ENCODE data around the gene SAMD3. TPM values are rescaled to one million over a fixed set of nuclear protein-coding genes. Genes with fewer than 3 reads are reported as not detected.
"Not testable (repeated sequence)": the region's sequence is repeated elsewhere in the genome, so short reads cannot be mapped to it uniquely, and the experiment has no call there.

The SAMD3 gene, protein sequence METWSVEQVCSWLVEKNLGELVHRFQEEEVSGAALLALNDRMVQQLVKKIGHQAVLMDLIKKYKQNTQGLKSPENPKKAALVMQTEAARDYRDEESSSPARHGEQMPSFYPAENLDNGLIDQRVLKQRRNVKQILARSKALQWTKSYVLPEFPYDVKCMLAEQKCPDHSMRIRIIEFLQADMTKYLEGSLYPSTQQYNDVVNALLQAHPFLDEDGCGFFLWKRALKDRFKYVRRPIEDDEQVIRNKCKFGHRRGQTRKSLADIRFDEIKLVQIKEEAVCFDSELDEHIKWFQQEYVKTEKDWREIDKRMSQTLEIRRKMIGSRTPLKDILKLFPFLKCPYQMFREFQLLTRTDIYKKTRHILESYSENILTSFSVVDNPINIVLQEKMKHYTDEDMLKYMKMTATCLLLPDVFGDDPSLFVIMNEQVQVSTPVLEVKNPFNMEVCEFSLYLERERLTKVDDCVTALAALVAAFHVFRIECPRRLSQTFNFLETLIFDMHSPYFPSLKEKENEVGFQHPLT
- 1 to 10 TPM in 2 of 4 donors, not detected in 2; 3.4 to 4.1 TPM for total RNA-seq

DNA sequence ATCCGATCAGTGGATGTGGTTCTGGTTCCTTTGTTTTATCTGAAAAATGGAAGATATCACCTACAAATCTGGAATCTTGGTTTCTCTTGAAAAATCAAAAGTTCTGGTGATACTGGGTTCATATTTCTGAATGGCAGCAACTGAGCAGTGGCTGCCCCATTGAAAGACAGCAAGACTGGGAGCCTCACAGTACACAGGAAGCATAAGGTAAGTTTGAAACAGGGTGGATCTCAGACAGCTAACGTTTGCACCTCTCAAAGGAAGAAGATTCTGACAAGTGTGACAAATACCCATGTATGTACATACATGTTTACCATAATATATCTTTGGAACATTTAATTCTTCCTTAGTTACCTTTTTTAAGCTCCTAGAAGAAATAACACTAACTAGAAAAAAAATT is at the start of gene SAMD3:
Gene SAMD3 (minus strand): TSS at position 177 of the 400 bp plus-strand sequence. CDS start 7,678 bp downstream, outside the sequence.
- Histone ChIP-seq H3K4me3 (no peak within 1 kb of the TSS), H3K36me3 (no peaks in the 10 kb centered on the region), H3K4me1 (no peaks in the 10 kb centered on the region), H3K9me3 (no peaks in the 10 kb centered on the region), H3K27me3 (no peaks in the 10 kb centered on the region), H3K27ac (no peak within 1 kb of the TSS)
- DNase-seq: no peak
- TF ChIP-seq POLR2A (IDR thresholded peaks at IDR 0.05): no peak
- TF ChIP-seq, protein P1, sequence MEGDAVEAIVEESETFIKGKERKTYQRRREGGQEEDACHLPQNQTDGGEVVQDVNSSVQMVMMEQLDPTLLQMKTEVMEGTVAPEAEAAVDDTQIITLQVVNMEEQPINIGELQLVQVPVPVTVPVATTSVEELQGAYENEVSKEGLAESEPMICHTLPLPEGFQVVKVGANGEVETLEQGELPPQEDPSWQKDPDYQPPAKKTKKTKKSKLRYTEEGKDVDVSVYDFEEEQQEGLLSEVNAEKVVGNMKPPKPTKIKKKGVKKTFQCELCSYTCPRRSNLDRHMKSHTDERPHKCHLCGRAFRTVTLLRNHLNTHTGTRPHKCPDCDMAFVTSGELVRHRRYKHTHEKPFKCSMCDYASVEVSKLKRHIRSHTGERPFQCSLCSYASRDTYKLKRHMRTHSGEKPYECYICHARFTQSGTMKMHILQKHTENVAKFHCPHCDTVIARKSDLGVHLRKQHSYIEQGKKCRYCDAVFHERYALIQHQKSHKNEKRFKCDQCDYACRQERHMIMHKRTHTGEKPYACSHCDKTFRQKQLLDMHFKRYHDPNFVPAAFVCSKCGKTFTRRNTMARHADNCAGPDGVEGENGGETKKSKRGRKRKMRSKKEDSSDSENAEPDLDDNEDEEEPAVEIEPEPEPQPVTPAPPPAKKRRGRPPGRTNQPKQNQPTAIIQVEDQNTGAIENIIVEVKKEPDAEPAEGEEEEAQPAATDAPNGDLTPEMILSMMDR (IDR thresholded peaks at IDR 0.05): no peak

DNA sequence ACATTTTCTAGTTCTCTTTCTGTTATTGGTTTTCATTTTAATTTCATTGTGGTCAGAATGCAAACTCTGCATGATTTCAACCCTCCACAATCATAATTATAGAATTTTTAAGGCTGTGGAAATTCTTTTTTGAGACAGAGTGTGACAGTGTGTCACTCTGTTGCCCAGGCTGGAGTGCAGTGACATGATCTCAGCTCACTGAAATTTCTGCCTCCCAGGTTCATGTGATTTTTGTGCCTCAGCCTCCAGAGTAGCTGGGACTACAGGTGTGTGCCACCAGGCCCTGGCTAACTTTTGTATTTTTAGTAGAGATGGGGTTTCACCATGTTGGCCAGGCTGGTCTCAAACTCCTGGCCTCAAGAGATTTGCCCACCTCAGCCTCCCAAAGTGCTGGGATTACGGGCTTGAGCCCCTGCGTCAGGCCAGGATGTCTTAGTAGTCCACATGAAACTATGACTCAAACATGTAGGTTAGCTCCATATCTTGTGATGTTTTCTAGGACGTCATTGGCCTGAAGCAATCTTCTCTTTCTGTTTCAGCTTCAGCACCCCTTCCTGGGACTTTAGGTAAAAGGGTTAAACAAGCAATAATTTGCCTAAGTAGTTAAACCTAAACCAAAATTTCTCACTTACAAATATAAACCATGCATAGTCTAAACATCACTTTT is 47.4 kb upstream of the SAMD3 start:
- TF ChIP-seq POLR2A (IDR thresholded peaks at IDR 0.05): no peak
- TF ChIP-seq, protein P1 (IDR thresholded peaks at IDR 0.05): no peak
- DNase-seq: no peak
- H3K9me3 ChIP-seq: peaks cover 0 to 6% (median 2%) of the 10 kb centered on the region in 4 donors
- no peak overlapping the region for H3K27ac ChIP-seq
- H3K4me3 ChIP-seq: no peak overlapping the region
- H3K36me3 ChIP-seq: no peaks in the 10 kb centered on the region
- H3K27me3 ChIP-seq: no peaks in the 10 kb centered on the region
- H3K4me1 ChIP-seq: no peaks in the 10 kb centered on the region

DNA sequence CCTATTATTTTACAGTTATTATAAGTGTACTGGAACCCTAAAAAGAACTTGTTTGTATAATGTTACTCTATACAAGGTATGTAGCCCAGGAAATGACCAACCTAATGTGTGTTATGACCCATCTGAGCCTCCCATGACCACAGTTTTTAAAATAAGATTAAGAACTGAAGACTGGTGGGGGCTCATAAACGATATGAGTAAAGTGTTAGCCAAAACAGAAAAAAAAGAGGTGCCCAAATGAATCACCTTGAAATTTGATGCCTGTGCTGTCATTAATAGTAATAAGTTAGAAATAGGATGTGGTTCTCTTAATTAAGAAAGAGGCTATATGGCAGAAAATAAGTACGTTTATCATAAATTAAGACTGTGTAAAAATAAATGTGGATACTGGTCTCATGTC is 42.8 kb upstream of the SAMD3 start:
- not testable (repeated sequence) for H3K9me3 ChIP-seq, H3K4me3 ChIP-seq, H3K4me1 ChIP-seq, H3K27me3 ChIP-seq, H3K27ac ChIP-seq, H3K36me3 ChIP-seq, DNase-seq

DNA sequence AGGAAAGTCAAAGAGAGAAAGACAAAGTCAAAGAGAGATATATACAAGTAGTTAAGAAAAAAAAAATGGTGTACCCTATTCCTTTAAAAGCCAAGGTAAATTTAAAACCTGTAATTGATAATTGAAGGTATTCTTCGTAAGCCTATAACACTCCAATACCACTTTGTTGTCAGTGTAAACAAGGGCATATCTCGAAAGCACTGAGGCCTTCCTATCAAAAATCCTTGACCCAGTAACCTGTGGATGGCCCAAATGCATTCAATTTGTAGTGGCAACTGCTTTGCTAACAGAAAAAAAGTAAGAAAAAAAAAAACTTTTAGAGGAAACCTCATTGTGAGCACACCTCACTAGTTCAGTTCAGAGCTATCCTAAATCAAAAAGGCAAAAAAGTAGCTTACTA is 39.3 kb upstream of the SAMD3 start:
- Histone ChIP-seq H3K4me3 (no peak overlapping the region), H3K27me3 (no peaks in the 10 kb centered on the region), H3K9me3 (no peaks in the 10 kb centered on the region), H3K4me1 (no peaks in the 10 kb centered on the region), H3K36me3 (no peaks in the 10 kb centered on the region), H3K27ac (no peak overlapping the region)
- DNase-seq: no peak
- no peak for TF ChIP-seq POLR2A (IDR thresholded peaks at IDR 0.05)
- TF ChIP-seq, protein P1 (IDR thresholded peaks at IDR 0.05): no peak

DNA sequence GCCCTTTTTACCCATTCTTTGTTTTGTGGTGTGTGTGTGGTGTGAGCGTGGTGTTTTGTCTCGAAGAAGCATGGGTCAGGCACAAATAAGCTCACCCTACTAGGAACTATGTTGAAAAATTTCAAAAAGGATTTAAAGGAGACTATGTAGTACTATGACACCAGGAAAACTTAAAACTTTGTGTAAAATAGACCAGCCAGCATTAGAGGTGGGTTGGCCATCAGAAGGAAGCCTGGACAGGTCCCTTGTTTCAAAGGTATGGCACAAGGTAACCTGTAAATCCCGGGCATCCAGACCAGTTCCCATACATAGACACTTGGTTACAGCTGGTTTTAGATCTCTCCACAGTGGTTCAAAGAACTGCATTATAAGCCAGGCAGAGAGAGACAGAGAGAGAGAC is 38.8 kb upstream of the SAMD3 start:
- not testable (repeated sequence) for DNase-seq

DNA sequence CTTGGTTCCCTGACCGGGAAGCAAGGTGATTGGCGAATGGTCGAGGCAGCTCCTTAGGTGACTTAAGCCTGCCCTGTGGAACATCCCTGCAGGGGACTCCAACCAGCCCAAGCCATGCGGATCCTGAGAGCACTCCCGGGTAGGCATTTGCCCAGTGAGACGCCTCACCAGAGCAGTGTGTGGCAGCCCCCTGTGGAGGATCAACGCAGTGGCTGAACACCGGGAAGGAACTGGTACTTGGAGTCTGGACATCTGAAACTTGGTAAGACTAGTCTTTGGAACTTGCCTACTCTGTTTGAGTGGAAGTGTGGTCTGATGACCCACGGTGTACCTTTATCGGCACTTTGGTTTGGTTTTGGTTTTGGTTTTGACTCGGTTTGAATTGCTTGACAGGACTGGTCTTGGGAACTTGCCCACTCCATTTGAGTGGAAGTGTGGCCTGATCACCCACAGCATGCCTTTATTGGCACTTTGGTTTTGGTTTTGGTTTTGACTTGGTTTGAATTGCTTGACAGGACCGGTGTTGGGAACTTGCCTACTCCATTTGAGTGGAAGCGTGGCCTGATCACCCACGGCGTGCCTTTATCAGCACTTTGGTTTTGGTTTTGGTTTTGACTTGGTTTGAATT is 38.0 kb upstream of the SAMD3 start:
- H3K4me1 ChIP-seq, H3K9me3 ChIP-seq, DNase-seq, H3K27me3 ChIP-seq, H3K36me3 ChIP-seq: not testable (repeated sequence)
- H3K4me3 ChIP-seq: peak overlapping the region in 1 of 4 donors; percentile 30
- peak overlapping the region in 3 of 4 donors; percentile 12 to 57 (median 26) for H3K27ac ChIP-seq

More for the DNA sequence above, 38.8 kb upstream of the SAMD3 start:
- H3K4me1 ChIP-seq, H3K4me3 ChIP-seq, H3K27ac ChIP-seq, H3K27me3 ChIP-seq, H3K9me3 ChIP-seq, H3K36me3 ChIP-seq: not testable (repeated sequence)

DNA sequence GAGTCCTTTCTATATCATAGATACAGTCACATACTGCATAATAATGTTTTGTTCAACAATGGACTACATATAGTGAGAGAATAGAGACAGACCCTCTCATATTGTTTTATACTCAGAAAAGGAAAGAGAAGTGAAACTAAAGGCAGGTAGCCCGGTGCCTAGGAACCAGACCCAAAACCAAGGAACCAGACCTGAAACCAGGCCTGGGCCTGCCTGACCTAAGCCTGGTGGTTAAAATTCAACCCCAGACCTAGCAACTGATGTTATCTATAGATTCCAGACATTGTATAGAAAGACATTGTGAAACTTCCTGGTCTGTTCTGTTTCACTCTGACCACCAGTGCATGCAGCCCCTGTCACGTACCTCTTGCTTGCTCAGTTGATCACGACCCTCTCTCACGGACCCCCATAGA is 37.3 kb upstream of the SAMD3 start:
- not testable (repeated sequence) for H3K27me3 ChIP-seq, H3K4me1 ChIP-seq, H3K9me3 ChIP-seq, H3K36me3 ChIP-seq, H3K4me3 ChIP-seq, H3K27ac ChIP-seq
- DNase-seq: peak in 1 of 3 donors; percentile 32
